Mucosa of rectum (tissue), 2 donors: Measurements from ENCODE around the gene TMEM144.

Experiments used
- H3K27ac ChIP-seq, 2 donors: one replicate each; pipeline ENCODE4 v1.7.0; 2013; ENCODE audit warnings: inconsistent platforms in 2 of 2, low read depth in 2 of 2, low read length in 2 of 2
- H3K27me3 ChIP-seq, 2 donors: one replicate each; pipeline ENCODE4 v1.7.0; 2013; ENCODE audit warnings: low read length in 2 of 2; ENCODE audit not compliant: control insufficient read depth in 2 of 2, insufficient read depth in 2 of 2
- H3K36me3 ChIP-seq, 2 donors: one replicate each; pipeline ENCODE4 v1.7.0; 2013; ENCODE audit warnings: low read length in 2 of 2; ENCODE audit not compliant: control insufficient read depth in 2 of 2, insufficient read depth in 2 of 2
- H3K4me1 ChIP-seq, 2 donors: one replicate each; pipeline ENCODE4 v1.7.0; 2013; ENCODE audit warnings: low read length in 2 of 2, mild to moderate bottlenecking in 1 of 2; ENCODE audit not compliant: control insufficient read depth in 2 of 2, insufficient read depth in 2 of 2
- H3K4me3 ChIP-seq, 2 donors: one replicate each; pipeline ENCODE4 v1.7.0; 2013; ENCODE audit warnings: low read length in 2 of 2
- H3K9ac ChIP-seq, 2 donors: one replicate each; pipeline ENCODE4 v1.7.0; 2013; ENCODE audit warnings: low read length in 2 of 2, low read depth in 1 of 2, mild to moderate bottlenecking in 1 of 2
- H3K9me3 ChIP-seq, 2 donors: one replicate each; pipeline ENCODE4 v1.7.0; 2013; ENCODE audit warnings: low read length in 2 of 2; ENCODE audit not compliant: control insufficient read depth in 2 of 2
- donor health status: healthy.
- donor health status: Normal muscosa, but diverticular disease.

The TMEM144 gene

GRCh38 chr4:158170691-158171561, 39.4 kb upstream of the TMEM144 start:
- Histone ChIP-seq H3K9ac (peak overlapping the region; percentile 34 to 37), H3K27ac (peak overlapping the region; percentile 48 to 71), H3K9me3 (no peaks in the 10 kb centered on the region), H3K4me3 (peak overlapping the region; percentile 59 to 69), H3K36me3 (no peaks in the 10 kb centered on the region), H3K27me3 (no peaks in the 10 kb centered on the region), H3K4me1 (peaks cover 2 to 6% of the 10 kb centered on the region in 2 donors)

DNA sequence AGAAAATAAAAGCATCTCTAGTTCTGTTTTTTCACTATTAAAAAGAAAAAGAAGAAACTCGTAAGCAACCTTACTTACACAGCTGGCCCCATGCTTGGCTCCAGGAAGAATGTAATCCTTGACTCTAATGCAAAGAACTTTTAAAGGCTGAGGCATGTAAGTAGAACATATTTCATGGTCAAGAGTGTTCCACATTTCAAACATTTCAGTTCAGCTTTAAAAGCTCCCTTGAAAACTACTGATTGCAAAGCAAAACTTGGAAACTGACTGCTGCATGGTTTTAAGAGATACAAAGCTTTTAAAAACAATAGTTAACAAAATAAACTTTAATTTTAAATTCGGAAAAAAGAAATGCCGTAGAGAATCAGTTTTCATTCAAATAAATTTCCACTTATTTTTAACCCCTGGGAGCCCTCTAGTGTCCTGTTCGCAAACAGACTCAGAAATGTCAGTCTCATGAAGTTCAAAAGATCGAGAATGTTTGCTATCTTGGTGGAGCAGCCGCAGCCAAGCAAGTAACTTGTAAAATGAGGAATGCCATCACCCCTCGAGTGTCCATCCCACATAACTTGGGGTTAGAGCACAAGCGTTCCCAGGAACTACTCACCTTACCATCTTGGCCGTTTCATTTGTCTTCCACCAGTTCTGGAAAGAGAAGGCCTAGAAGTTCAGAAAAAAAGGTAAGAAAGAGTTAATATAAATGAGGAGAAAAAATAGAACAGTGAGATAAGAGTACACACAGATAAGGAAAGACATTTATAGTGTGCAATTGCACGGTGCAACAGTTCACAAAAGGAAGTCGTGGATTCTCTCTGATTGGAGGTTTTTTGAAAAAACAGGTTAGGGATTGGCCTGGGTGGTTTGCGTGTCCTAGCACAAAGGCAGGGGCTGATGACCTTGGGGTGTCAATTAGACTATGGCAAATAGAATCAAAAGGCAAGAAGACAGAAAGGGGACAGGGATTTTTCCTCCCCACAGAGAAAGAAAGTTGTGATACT, 37.7 kb upstream of the TMEM144 start, which contains the start of gene GASK1B:
GASK1B (minus strand) TSS at position 765 of the 998 bp plus-strand sequence. CDS start 1,650 bp downstream, outside the sequence.
- Histone ChIP-seq H3K27me3 (no peaks in the 10 kb centered on the region), H3K9me3 (no peaks in the 10 kb centered on the region), H3K4me1 (peaks cover 2 to 6% of the 10 kb centered on the region in 2 donors), H3K36me3 (no peaks in the 10 kb centered on the region), H3K9ac (peak within 1 kb of the TSS; percentile 52 to 62), H3K27ac (peak within 1 kb of the TSS; percentile 67 to 69), H3K4me3 (peak within 1 kb of the TSS; percentile 53 to 69)

DNA sequence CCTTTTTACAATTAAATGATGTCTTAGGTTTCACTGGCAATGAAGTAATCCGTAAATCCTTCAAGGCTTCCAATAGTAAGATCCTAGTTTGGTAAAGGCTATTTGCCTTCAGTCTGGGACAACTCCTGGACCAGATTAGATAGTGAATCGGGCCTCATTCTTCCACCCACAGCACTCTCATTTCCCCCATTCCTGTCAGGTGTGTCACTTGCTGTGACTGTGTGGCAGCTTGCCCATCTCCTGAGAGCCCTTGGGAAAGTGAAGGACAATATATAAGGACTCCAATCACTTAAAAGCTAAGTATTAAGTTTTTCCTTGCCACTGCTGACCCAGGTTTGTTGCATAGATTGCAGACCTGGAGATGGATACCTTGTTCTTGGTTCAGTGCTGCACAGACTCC, 34.2 kb upstream of the TMEM144 start:
- Histone ChIP-seq H3K27ac (no peak overlapping the region), H3K9ac (no peak overlapping the region), H3K4me1 (peaks cover 2 to 6% of the 10 kb centered on the region in 2 donors), H3K9me3 (no peaks in the 10 kb centered on the region), H3K4me3 (no peak overlapping the region), H3K27me3 (no peaks in the 10 kb centered on the region), H3K36me3 (no peaks in the 10 kb centered on the region)

GRCh38 chr4:158176776-158177175, 33.5 kb upstream of the TMEM144 start:
- Histone ChIP-seq H3K4me1 (peaks cover 2 to 6% of the 10 kb centered on the region in 2 donors), H3K27ac (no peak overlapping the region), H3K27me3 (no peaks in the 10 kb centered on the region), H3K9me3 (no peaks in the 10 kb centered on the region), H3K36me3 (no peaks in the 10 kb centered on the region), H3K9ac (no peak overlapping the region), H3K4me3 (no peak overlapping the region)

DNA sequence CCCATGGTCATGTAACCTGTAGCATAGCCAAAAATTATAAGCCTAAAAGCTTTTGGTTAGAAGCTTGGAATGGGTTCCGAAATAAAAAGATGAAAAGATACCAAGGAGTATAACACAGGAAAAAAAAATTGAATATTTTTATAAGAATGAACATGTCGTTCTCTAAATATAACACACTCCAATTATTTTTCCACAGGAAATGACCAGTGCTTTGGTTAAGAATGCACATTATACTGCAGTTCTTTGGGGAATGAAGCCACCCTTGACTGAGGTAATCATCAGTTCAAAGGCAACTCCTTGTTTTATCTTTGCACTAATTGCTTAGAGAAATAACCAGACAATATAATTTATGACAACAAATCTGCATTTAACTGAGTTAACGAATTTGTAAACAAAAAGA, 30.8 kb upstream of the TMEM144 start:
- Histone ChIP-seq H3K4me1 (no peaks in the 10 kb centered on the region), H3K9ac (no peak overlapping the region), H3K27me3 (no peaks in the 10 kb centered on the region), H3K9me3 (no peaks in the 10 kb centered on the region), H3K4me3 (no peak overlapping the region), H3K27ac (no peak overlapping the region), H3K36me3 (no peaks in the 10 kb centered on the region)

DNA sequence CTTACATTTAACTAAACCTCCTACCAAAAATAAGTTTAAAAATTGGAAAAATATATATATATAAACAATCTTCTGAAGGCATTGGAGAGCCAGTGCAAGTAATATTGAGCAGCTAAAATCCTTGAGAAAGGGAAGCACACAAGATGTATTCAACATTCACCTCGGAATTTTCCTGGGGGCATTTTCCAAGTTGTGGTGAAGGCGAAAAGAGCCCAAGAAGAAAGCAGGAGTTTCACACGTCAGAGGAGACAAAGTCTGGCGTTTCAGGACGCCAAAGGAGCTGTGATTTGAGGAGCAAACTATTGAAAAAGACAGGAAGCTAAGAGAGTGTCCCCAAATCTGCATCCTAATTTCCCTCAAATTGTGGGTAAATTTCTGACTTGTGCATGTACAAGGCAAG, 28.4 kb upstream of the TMEM144 start:
- no peaks in the 10 kb centered on the region for H3K36me3 ChIP-seq

DNA sequence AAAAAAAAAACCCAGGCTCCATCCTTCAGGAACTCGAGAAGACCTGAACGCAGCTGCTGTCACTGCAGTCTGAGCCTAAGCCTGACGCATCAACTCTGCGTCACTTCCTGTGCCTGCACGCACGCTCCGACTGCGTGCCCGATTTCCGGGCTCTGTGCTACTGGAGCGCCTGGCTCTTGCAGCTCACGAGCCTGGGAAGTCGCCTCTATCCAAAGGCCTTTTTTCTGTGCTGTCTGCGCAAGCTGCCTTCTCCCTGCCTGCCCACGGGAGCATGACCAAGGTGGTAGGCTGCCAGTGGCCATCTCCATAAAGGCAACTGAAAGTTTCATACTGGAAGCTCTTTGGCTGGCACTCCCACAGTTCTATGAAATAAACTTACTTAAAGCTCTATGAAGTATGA, 27.6 kb upstream of the TMEM144 start:
- Histone ChIP-seq H3K4me1 (no peaks in the 10 kb centered on the region), H3K36me3 (no peaks in the 10 kb centered on the region), H3K27ac (no peak overlapping the region), H3K4me3 (no peak overlapping the region), H3K9ac (no peak overlapping the region), H3K27me3 (no peaks in the 10 kb centered on the region), H3K9me3 (no peaks in the 10 kb centered on the region)

More for the DNA sequence above, 28.4 kb upstream of the TMEM144 start:
- Histone ChIP-seq H3K4me1 (no peaks in the 10 kb centered on the region), H3K9me3 (no peaks in the 10 kb centered on the region), H3K27me3 (no peaks in the 10 kb centered on the region), H3K9ac (no peak overlapping the region), H3K27ac (no peak overlapping the region), H3K4me3 (no peak overlapping the region)

- Histone ChIP-seq H3K9ac (no peak overlapping the region), H3K4me1 (no peaks in the 10 kb centered on the region), H3K36me3 (no peaks in the 10 kb centered on the region), H3K27me3 (no peaks in the 10 kb centered on the region), H3K9me3 (no peaks in the 10 kb centered on the region), H3K27ac (no peak overlapping the region), H3K4me3 (no peak overlapping the region)
These were observed 23.5 kb upstream of the TMEM144 start for GRCh38 chr4:158186815-158187214.

GRCh38 chr4:158189422-158189821, 20.9 kb upstream of the TMEM144 start:
- Histone ChIP-seq H3K4me3 (no peak overlapping the region), H3K27me3 (no peaks in the 10 kb centered on the region), H3K9me3 (no peaks in the 10 kb centered on the region), H3K36me3 (no peaks in the 10 kb centered on the region), H3K9ac (no peak overlapping the region), H3K4me1 (no peaks in the 10 kb centered on the region), H3K27ac (no peak overlapping the region)

GRCh38 chr4:158190718-158191117, 19.6 kb upstream of the TMEM144 start:
- Histone ChIP-seq H3K4me1 (no peaks in the 10 kb centered on the region), H3K4me3 (no peak overlapping the region), H3K36me3 (no peaks in the 10 kb centered on the region), H3K9me3 (no peaks in the 10 kb centered on the region), H3K27me3 (no peaks in the 10 kb centered on the region), H3K9ac (no peak overlapping the region), H3K27ac (no peak overlapping the region)
